ENCODE data around the gene GPR141. TPM values are rescaled to one million over a fixed set of nuclear protein-coding genes. Genes with fewer than 3 reads are reported as not detected.

The GPR141 gene
- total and polyA plus RNA-seq, 2 experiments from 2014 or later: 0.51 TPM; not detected in 1

- Histone ChIP-seq H3K36me3 (no peaks in the 10 kb centered on the region), H3K9me3 (ENCODE audit: low read depth) (no peaks in the 10 kb centered on the region), H3K4me3 (no peak overlapping the region), H3K4me1 (ENCODE audit: low read depth) (no peaks in the 10 kb centered on the region), H3K27ac (no peak overlapping the region), H3K27me3 (no peaks in the 10 kb centered on the region)
- DNase-seq (ENCODE audit: low read depth in 1 of 2, low spot score in 1 of 2): no peak
- TF ChIP-seq CTCF (IDR thresholded peaks at IDR 0.05; ENCODE audit: low read depth, low read length): no peak
These were observed 87.3 kb downstream of the GPR141 start for GRCh38 chr7:37770838-37771237.

- DNase-seq (ENCODE audit: low read depth in 1 of 2, low spot score in 1 of 2): no peak
- no peaks in the 10 kb centered on the region for H3K4me1 ChIP-seq (ENCODE audit: low read depth)
- no peak overlapping the region for H3K27ac ChIP-seq
- no peak for TF ChIP-seq CTCF (IDR thresholded peaks at IDR 0.05; ENCODE audit: low read depth, low read length)
- H3K27me3 ChIP-seq: no peaks in the 10 kb centered on the region
- H3K9me3 ChIP-seq (ENCODE audit: low read depth): no peaks in the 10 kb centered on the region
- H3K36me3 ChIP-seq: no peaks in the 10 kb centered on the region
- no peak overlapping the region for H3K4me3 ChIP-seq
These were observed 87.8 kb downstream of the GPR141 start for GRCh38 chr7:37771342-37771741.

GRCh38 chr7:37771801-37772200 is 88.2 kb downstream of the GPR141 start:
- Histone ChIP-seq H3K4me3 (no peak overlapping the region), H3K27ac (no peak overlapping the region), H3K4me1 (ENCODE audit: low read depth) (no peaks in the 10 kb centered on the region), H3K9me3 (ENCODE audit: low read depth) (no peaks in the 10 kb centered on the region), H3K27me3 (no peaks in the 10 kb centered on the region), H3K36me3 (no peaks in the 10 kb centered on the region)
- no peak for TF ChIP-seq CTCF (IDR thresholded peaks at IDR 0.05; ENCODE audit: low read depth, low read length)
- DNase-seq (ENCODE audit: low read depth in 1 of 2, low spot score in 1 of 2): no peak

- Histone ChIP-seq H3K27me3 (no peaks in the 10 kb centered on the region), H3K9me3 (ENCODE audit: low read depth) (no peaks in the 10 kb centered on the region), H3K4me3 (no peak overlapping the region), H3K27ac (no peak overlapping the region), H3K4me1 (ENCODE audit: low read depth) (no peaks in the 10 kb centered on the region), H3K36me3 (no peaks in the 10 kb centered on the region)
- no peak for TF ChIP-seq CTCF (IDR thresholded peaks at IDR 0.05; ENCODE audit: low read depth, low read length)
- DNase-seq (ENCODE audit: low read depth in 1 of 2, low spot score in 1 of 2): no peak
These were observed 92.4 kb downstream of the GPR141 start for GRCh38 chr7:37775921-37776320.

GRCh38 chr7:37781156-37781555 is 97.6 kb downstream of the GPR141 start:
- no peaks in the 10 kb centered on the region for H3K9me3 ChIP-seq (ENCODE audit: low read depth)
- no peak overlapping the region for H3K4me3 ChIP-seq
- peaks cover 8% of the 10 kb centered on the region for H3K4me1 ChIP-seq (ENCODE audit: low read depth)
- no peak for TF ChIP-seq CTCF (IDR thresholded peaks at IDR 0.05; ENCODE audit: low read depth, low read length)
- no peak overlapping the region for H3K27ac ChIP-seq
- no peaks in the 10 kb centered on the region for H3K27me3 ChIP-seq
- no peaks in the 10 kb centered on the region for H3K36me3 ChIP-seq
- no peak for DNase-seq (ENCODE audit: low read depth in 1 of 2, low spot score in 1 of 2)

GRCh38 chr7:37782166-37782565 is 98.6 kb downstream of the GPR141 start:
- Histone ChIP-seq H3K4me1 (ENCODE audit: low read depth) (peaks cover 11% of the 10 kb centered on the region), H3K9me3 (ENCODE audit: low read depth) (no peaks in the 10 kb centered on the region), H3K4me3 (no peak overlapping the region), H3K27me3 (no peaks in the 10 kb centered on the region), H3K27ac (peak overlapping the region; percentile 34), H3K36me3 (no peaks in the 10 kb centered on the region)
- TF ChIP-seq CTCF (IDR thresholded peaks at IDR 0.05; ENCODE audit: low read depth, low read length): no peak
- no peak for DNase-seq (ENCODE audit: low read depth in 1 of 2, low spot score in 1 of 2)

Measured in cardiac muscle cell (in vitro differentiated cells and primary cell).